Measurements from ENCODE around the gene DPEP2NB.

DNA sequence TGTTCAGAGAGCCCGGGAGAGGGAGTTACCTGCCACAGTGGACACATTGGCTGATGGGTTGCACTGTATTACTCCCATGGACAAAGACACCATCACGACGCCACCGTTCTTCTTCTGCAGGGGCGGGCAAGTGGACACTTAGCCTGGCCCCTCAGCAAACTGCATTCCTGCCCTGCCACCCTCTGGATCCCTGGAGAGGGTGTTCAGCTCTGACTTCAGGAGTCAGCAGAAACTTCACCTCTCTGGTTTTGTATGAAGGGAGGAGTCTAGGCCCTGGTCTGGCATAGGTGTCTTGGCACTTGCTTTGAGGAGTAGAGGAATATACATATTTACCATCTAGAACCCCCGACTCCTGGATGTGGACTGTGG is 25.7 kb downstream of the DPEP2NB start:
- TF ChIP-seq POLR2A (IDR thresholded peaks at IDR 0.05) = no peak
- TF ChIP-seq, protein P1, sequence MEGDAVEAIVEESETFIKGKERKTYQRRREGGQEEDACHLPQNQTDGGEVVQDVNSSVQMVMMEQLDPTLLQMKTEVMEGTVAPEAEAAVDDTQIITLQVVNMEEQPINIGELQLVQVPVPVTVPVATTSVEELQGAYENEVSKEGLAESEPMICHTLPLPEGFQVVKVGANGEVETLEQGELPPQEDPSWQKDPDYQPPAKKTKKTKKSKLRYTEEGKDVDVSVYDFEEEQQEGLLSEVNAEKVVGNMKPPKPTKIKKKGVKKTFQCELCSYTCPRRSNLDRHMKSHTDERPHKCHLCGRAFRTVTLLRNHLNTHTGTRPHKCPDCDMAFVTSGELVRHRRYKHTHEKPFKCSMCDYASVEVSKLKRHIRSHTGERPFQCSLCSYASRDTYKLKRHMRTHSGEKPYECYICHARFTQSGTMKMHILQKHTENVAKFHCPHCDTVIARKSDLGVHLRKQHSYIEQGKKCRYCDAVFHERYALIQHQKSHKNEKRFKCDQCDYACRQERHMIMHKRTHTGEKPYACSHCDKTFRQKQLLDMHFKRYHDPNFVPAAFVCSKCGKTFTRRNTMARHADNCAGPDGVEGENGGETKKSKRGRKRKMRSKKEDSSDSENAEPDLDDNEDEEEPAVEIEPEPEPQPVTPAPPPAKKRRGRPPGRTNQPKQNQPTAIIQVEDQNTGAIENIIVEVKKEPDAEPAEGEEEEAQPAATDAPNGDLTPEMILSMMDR (IDR thresholded peaks at IDR 0.05) = no peak

Measured in esophagus squamous epithelium (tissue), 4 donors.